GM10248 (cell line): ENCODE measurements around the gene CCDC88B.
A peak's percentile ranks its signal among the peaks of the same experiment; 100 is the strongest.

ENCODE experiments used
- CTCF ChIA-PET: fragments of 300-600 bp; sonication (Branson Sonifier 250); formaldehyde crosslinking; extraction: SDS; loops from one replicate; lab custom pipeline; 2021; ENCODE audit warnings: antibody characterized with exemption; lab: Yijun Ruan, JAX
- POLR2A ChIA-PET: fragments of 350-650 bp; sonication (Branson Sonifier 250); formaldehyde crosslinking; extraction: SDS; loops from one replicate; lab custom pipeline; 2020; ENCODE audit warnings: antibody characterized with exemption; lab: Yijun Ruan, JAX
- DNase-seq: peaks from one replicate; pipeline ENCODE4 v3.0.0; 2012; ENCODE audit errors: extremely low spot score
- TF ChIP-seq, protein P1 (sequence below): IDR thresholded peaks from 2 replicates; pipeline ENCODE4 v1.5.1; 2012; ENCODE audit warnings: mild to moderate bottlenecking, low read depth; ENCODE audit errors: extremely low read depth, missing control alignments, control extremely low read depth

The CCDC88B gene

DNA sequence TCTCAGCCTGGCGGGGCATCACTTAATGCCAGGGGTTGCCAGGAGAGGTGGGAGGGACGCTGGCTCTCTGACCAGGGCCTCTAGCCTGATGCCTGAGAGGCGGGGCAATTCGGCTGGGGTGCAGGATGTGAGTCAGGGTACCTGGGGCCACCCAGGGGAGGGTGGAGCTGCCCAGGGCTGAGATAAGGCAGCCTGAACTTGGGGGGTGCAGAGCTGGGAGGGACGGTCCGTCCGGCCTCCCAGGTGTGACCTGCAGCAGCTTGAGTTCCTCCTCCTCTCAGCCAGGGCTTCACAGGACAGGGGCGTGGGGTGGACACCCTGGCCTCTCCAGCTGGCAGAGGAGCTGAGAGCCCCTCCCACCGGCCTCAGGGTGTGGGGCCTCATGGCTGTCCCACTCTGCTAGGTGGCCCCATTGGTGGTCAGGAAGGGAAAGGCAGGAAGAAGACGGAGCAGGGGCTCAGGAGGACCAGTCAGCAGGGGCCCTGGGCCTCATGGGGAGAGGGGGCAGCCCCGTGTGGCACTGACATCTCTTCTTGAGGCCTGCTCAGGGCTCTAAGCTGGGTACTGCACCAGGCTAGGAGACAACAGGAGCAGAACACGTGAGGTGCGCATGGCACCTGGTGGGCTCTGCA lies 18.0 kb downstream of the CCDC88B start:
- no peak for DNase-seq
- ChIA-PET POLR2A (interaction anchor here (0.5 kb wide), 1 partner anchor 250 kb away, joined by 4 read pairs; no protein-coding TSS in a partner anchor), CTCF (interaction anchor here (1.0 to 8.5 kb wide), 6 partner anchors 11 to 91 kb away, joined by 3 to 81 read pairs (median 6); partner anchors contain the start of genes CCDC88B, PRDX5 and TRMT112)
- TF ChIP-seq, protein P1, sequence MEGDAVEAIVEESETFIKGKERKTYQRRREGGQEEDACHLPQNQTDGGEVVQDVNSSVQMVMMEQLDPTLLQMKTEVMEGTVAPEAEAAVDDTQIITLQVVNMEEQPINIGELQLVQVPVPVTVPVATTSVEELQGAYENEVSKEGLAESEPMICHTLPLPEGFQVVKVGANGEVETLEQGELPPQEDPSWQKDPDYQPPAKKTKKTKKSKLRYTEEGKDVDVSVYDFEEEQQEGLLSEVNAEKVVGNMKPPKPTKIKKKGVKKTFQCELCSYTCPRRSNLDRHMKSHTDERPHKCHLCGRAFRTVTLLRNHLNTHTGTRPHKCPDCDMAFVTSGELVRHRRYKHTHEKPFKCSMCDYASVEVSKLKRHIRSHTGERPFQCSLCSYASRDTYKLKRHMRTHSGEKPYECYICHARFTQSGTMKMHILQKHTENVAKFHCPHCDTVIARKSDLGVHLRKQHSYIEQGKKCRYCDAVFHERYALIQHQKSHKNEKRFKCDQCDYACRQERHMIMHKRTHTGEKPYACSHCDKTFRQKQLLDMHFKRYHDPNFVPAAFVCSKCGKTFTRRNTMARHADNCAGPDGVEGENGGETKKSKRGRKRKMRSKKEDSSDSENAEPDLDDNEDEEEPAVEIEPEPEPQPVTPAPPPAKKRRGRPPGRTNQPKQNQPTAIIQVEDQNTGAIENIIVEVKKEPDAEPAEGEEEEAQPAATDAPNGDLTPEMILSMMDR: no peak

DNA sequence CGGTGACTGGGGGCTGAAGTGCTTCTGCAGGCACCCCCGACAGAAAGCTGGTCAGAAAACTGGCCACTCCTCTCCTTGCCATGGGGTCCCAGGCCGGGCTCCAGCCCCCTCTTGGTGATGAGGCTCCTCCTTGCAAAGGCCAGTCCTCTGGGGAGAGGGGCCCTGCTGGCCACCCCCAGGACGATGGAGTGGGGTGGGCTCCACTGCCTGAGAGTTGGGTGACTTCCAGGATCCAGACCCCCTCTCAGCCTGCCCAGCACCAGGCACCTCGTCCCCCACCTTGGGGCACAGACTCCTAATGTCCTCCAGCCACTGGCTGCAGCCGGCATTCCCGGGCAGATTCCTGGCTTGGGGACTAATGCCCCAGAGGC lies 18.5 kb downstream of the CCDC88B start:
- no peak for DNase-seq
- CTCF ChIA-PET: interaction anchor here (1.0 to 8.5 kb wide), 4 partner anchors 15 to 91 kb away, joined by 3 to 81 read pairs (median 9); partner anchors contain the start of genes CCDC88B, PRDX5 and TRMT112
- POLR2A ChIA-PET: interaction anchor here (0.5 kb wide), 1 partner anchor 251 kb away, joined by 4 read pairs; no protein-coding TSS in a partner anchor
- TF ChIP-seq, protein P1: no peak

DNA sequence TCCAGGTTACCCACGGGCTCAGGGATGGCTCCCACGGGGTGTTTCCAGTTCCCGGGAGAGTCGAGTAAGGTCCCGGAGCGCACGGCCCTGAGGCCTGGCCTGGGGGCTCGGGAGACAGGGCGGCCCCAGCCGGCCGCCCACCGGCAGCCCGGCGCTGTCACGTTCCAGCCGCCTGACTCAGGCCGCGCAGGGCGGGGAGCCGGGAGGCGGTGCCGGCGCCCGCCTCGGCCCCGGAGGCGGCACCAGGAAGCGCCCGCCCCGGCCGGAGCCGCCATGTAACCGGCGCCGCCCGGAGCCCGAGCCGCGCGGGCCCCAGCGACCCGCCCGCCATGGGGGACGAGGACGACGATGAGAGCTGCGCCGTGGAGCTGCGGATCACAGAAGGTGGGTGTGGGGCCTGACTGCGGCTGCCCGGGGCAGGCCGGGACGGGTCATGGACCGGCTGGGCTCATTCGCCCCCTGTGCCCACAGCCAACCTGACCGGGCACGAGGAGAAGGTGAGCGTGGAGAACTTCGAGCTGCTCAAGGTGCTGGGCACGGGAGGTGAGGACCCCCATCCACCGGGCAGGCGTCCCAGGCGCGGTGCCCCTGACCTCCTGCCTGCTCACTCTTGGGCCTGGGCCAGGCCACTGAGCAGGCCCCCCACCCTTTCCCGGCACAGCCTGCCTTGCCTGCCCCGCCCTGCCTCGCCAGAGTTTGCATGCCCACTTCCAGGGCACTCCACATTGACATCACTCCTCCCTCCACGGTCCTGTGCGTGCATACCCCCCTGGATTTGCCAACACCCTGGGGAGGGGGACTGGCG lies 19.1 kb downstream of the CCDC88B start, which contains the start of gene RPS6KA4:
Gene RPS6KA4, plus strand, starts transcription at position 256 of the 805 bp plus-strand sequence. Its CDS starts 74 bp downstream, at position 330.
- TF ChIP-seq, protein P1: no peak
- POLR2A ChIA-PET: no interaction called here
- CTCF ChIA-PET: interaction anchor here (1.0 to 8.5 kb wide), 6 partner anchors 16 to 293 kb away, joined by 3 to 81 read pairs (median 8); partner anchors contain the start of genes CCDC88B, PRDX5 and TRMT112
- peak; percentile 93 for DNase-seq

DNA sequence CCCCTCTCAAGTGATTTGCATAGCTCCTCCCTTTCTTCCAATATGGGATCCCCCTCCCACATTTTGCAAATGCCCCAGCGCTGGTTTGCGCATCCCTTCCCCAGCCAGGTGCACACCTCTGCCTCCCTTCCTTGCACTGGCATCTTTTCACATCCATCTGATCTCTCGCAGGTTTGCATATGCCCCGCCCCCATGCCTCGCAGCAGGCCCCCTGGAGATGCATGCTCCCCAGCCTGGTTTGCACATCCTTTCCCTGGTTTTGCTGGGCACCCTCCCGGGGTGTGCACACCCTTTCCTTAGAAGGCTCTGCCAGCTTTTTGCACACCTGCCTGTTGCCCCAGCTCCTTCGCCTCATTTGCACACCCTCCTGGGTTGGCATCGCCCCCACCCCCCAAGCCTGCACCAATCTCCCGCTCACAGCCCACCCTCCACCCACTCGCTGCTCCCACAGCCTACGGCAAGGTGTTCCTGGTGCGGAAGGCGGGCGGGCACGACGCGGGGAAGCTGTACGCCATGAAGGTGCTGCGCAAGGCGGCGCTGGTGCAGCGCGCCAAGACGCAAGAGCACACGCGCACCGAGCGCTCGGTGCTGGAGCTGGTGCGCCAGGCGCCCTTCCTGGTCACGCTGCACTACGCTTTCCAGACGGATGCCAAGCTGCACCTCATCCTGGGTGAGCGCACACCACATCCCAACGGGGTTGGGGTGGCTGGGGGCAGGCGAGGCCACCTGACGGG lies 19.9 kb downstream of the CCDC88B start:
- POLR2A ChIA-PET: no interaction called here
- DNase-seq: no peak
- TF ChIP-seq, protein P1: peak; percentile 39
- CTCF ChIA-PET: interaction anchor here (0.8 to 2.7 kb wide), 5 partner anchors 13 to 293 kb away, joined by 3 to 9 read pairs (median 7); partner anchors contain the start of genes PRDX5 and TRMT112

DNA sequence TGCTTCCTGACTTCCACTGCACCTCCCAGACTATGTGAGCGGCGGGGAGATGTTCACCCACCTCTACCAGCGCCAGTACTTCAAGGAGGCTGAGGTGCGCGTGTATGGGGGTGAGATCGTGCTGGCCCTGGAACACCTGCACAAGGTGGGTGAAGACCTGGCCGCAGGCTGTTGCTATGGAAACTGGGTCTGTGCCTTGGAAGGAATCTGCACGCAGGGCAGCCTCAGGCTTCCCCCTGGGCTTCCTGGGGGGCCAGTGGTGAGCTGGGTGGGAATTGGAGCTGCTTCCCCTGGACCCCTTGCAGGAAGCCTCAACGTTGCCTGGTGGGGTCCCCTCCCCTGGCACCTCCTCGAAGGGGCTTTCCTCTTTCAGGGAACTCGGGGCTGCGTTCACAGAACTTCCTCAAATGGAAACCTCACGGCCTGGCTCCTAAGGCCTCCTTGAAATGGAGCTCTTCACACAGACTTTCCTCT lies 20.5 kb downstream of the CCDC88B start:
- ChIA-PET CTCF (interaction anchor here (0.7 to 2.7 kb wide), 9 partner anchors 9 to 292 kb away, joined by 3 to 9 read pairs (median 3); partner anchors contain the start of genes PRDX5 and TRMT112), POLR2A (no interaction called here)
- no peak for DNase-seq
- TF ChIP-seq, protein P1: no peak

DNA sequence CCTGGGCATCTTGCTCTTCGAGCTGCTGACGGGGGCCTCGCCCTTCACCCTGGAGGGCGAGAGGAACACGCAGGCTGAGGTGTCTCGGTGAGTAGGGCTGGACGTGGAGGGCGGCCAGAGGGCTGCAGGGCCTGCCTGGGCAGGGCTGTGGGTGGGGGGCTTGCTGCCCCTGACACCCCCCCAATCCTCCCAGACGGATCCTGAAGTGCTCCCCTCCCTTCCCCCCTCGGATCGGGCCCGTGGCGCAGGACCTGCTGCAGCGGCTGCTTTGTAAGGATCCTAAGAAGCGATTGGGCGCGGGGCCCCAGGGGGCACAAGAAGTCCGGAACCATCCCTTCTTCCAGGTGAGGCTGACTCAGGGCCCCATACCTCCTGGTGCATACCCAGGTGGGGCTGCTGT lies 21.7 kb downstream of the CCDC88B start:
- POLR2A ChIA-PET: interaction anchor here (1.2 kb wide), 1 partner anchor 9 kb away, joined by 9 read pairs; no protein-coding TSS in a partner anchor
- no peak for DNase-seq
- CTCF ChIA-PET: interaction anchor here (1.7 to 2.6 kb wide), 2 partner anchors 13 to 57 kb away, joined by 4 to 8 read pairs; no protein-coding TSS in a partner anchor
- TF ChIP-seq, protein P1: no peak
